Right lobe of liver (tissue), 4 donors: ENCODE results near the gene BTC.

Source experiments
- CTCF ChIP-seq, 4 donors: fragments of 200-600 bp in 3 of 4; fragments of 450-650 bp in 1 of 4; IDR thresholded peaks; one replicate each; pipeline versions ENCODE4 v1.5.1 to v1.8.0; 2016 to 2022; ENCODE audit warnings: antibody characterized with exemption in 4 of 4, mild to moderate bottlenecking in 2 of 4
- POLR2A ChIP-seq: fragments of 450-650 bp; IDR thresholded peaks from one replicate; pipeline ENCODE4 v1.6.1; 2017; ENCODE audit warnings: antibody characterized with exemption, mild to moderate bottlenecking
- donor health status: DM: no; HTN: no; CAD: no.
- donor health status: DM: no; HTN: no; CAD: no.
- donor health status: DM: no; HTN: yes; CAD: no.

DNA sequence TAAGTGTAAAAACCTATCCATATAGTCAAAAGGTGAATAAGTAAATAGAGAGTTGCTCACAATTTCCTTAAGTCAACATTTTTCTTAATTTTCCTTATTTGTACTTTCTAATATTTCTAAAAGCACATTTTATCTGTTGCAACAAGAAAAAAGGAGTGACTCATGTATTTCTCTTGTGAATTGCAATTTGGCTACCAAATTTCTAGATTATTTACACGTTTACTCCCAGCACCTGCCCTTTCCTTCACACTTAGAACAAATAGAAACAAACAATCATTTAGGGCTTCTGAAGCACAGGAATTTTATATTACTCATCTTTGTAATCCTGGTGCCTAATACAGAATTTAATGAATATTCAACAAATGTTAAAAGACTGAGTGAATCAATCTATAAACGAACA lies 22.2 kb downstream of the BTC start:
- TF ChIP-seq CTCF (IDR thresholded peaks at IDR 0.05) (no peak), POLR2A (no peak)
